NOMO-1 treated with DMSO at 0.1 percent for 48 hours (cell line): Measurements from ENCODE around the gene C2CD4B.
A peak's percentile ranks its signal among the peaks of the same experiment; 100 is the strongest.

ENCODE experiments used
- DNase-seq: peaks from one replicate; lab custom pipeline; 2025; ENCODE audit not compliant: unreplicated experiment; lab: John Stamatoyannopoulos, UW

Gene C2CD4B

DNA sequence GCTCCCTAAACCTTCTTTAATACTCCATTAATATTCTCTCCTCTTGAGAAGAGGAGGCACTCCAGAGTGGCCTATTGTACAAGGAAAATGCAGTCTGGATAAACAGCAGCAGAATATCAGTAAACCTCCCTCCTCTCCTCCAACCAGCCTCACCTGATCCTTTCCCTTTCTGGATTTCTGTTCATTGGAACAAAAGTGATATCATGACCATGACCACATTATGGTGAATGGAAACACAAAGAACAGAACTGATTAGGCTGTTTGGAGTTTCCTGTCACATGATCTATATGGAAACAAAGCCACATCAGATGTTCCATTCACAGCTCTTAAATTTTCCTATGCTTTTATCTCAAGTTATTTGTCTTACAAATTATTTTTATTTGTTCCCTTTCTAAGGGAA, 14.6 kb downstream of the C2CD4B start:
- DNase-seq: no peak

DNA sequence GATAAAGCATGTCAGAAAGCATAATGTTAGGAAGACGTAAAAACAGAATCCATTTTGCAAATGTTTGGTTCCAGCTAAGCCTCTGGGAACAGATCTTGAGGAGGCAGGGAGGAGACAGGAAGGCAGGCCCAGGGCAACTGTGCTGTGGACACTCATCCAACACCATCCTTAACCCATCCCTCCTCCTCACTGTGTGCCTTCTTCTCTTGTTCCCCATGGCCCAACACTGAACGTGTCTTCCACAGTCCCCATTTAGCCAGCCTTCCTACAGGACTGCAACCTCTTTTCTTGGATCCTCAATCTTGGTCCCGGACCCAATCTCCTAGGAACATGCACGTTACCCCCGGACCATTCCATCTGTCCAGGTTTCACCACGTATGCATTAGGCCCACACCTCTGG, 15.4 kb downstream of the C2CD4B start:
- no peak for DNase-seq

- DNase-seq: no peak
Measured at GRCh38 chr15:62147551-62147950, 17.5 kb downstream of the C2CD4B start.

DNA sequence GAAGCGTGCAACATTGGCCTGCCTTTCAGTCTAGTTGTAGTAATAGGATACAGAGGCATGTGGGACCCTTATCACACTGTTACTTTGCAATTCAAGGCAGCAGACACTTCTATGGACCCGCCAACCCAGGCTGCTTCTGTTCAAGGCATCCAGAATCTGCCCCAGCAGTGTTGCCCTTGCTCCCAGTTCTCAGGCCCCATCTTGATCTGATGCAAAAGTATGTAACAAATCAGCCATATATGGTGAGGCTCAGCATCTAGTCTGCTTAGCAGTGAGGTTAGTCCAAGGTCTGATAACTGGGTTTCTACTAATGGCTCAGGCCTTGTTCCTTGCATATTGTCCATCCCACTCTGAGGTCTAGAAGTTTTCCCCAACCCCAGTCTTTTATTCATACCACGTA, 17.9 kb downstream of the C2CD4B start:
- no peak for DNase-seq

DNA sequence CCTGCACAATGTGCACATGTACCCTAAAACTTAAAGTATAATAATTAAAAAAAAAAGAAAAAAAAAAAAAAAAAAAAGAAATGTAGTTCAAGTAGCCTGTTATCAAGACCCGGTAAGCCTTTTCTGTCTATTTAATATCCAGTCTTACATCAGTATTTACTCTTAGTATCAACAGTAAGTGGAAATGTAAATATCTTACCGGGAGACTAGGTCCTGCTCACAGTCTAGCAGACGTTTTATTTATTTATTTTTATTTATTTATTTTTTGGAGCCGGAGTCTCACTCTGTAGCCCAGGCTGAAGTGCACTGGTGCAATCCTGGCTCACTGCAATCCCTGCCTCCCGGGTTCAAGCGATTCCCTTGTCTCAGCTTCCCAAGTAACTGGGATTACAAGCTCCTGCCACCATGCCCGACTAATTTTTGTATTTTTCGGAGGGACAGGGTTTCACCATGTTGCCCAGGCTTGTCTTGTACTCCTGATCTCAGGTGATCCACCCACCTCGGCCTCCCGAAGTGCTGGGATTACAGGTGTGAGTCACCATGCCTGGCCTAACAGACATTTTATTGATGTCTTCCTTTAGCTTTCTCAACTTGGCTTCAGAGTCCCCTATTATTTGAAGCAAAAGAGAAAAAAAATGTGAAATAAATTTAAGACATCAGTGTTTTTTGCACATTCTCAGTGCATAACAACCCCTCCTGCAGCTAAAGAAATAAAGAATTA, 19.9 kb downstream of the C2CD4B start:
- no peak for DNase-seq

GRCh38 chr15:62142736-62143135, 22.3 kb downstream of the C2CD4B start:
- DNase-seq: no peak

GRCh38 chr15:62141643-62142588, 23.2 kb downstream of the C2CD4B start:
- peak; percentile 41 for DNase-seq

DNA sequence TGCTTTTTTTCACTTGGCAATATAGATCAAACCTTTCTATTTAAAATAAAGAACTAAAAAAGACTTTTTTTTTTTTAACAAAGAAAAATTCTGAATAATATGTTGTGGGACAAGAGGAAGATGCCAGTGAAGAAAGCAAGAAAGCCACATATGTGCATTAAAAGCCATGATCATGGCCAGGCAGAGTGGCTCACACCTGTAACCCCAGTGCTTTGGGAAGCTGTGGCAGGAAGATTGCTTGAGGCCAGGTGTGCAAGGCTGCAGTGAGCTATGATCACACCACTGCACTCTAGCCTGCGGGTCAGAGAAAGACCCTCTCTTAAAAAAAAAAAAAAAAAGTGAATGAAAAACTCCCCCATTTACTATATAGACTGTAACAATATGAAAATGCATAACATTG, 23.9 kb downstream of the C2CD4B start:
- DNase-seq: no peak

DNA sequence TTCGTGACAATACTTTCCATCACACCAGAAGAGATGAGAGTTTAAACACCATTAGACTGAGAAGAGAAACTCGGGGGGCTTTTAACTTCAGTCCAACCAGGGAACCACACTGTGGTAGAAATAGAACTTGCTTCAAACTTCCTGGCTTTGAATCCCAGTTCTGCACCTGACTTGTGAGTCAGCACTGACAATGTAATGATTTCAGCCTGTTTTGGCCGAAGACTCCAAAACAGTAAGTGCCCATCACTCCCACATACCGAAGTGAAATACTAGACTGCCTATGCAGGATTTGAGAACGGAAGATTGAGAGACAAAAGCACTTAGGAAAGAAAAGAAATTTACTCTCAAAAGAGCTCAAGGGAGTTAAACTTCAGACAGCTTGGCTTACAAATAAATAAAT, 27.0 kb downstream of the C2CD4B start:
- DNase-seq: no peak

GRCh38 chr15:62136911-62137865, 27.9 kb downstream of the C2CD4B start:
- no peak for DNase-seq

DNA sequence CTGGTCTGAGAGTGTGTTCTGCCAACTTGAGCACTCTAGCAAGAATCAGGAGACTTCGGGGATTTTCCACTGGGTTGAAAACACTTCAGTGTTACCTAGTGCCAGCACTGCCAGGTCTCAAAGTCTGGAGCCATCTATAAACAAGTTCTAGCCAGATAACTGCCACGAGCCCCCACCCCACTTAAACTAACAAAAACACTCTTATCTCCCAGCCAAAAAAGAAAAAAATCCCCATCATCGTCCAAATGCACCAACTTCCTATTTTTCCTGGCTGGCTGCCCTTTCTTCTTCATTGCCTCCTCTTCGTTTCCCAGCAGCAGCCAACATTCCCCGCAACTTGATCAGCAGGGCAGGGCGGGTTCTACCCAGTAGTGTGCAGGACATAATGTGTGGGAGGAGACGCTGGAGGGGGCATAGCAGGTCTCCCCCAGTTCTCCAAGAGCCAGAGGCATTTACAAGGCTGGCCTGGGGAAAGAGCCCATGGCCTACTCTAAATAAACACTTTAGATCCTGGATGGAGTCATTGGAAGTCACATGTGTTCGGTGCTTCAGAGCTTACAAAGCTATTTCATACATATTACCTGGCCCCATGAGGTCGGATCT, 29.5 kb downstream of the C2CD4B start:
- DNase-seq: no peak

GRCh38 chr15:62133141-62133540, 31.9 kb downstream of the C2CD4B start:
- no peak for DNase-seq

GRCh38 chr15:62128916-62129315, 36.2 kb downstream of the C2CD4B start:
- DNase-seq: no peak

DNA sequence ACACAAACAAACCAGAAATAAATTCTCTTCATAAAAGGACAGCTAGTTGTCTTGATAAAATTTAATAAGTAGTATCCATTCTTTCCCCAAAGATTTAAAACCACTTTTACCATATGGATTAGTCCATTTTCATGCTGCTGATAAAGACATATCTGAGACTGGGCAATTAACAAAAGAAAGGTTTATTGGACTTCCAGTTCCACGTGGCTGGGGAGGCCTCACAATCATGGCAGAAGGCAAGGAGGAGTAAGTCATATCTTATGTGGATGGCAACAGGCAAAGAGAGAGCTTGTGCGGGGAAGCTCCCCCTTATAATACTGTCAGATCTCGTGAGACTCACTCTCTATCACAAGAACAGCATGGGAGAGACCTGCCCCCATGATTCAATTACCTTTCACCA, 38.7 kb downstream of the C2CD4B start:
- DNase-seq: no peak

DNA sequence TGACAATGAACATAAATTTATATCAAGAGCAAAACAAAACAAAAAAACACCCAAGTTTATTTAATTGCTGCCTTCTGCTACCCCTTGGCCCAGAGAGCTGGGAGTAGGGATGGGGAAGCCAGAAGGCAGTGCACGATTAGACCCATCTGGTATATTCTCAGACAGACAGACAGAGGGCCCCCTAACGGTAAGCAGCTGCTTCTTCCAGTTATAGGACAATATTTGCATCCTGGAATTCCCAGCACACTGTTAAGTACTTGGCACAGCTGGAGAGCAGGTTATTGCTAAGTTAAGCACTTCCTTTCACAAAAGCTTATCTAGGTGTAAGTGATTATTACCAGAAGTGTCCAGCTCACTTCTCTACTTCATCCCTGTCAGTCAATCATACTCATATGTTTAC, 39.3 kb downstream of the C2CD4B start:
- no peak for DNase-seq

- DNase-seq: no peak
Measured at GRCh38 chr15:62124973-62125303, 40.1 kb downstream of the C2CD4B start.

GRCh38 chr15:62124176-62124972, 40.7 kb downstream of the C2CD4B start:
- DNase-seq: peak; percentile 59

- DNase-seq: peak; percentile 16
Measured at GRCh38 chr15:62122249-62122648, 42.8 kb downstream of the C2CD4B start.

GRCh38 chr15:62121273-62122015, 43.6 kb downstream of the C2CD4B start:
- no peak for DNase-seq
